Mesendoderm (in vitro differentiated cells): ENCODE results near the gene DCAF11.

ENCODE experiments used
- DNase-seq: peaks from one replicate; pipeline ENCODE4 v3.0.0; 2013
- H2AK5ac ChIP-seq: 2 replicates; pipeline ENCODE4 v1.6.1; 2013; ENCODE audit warnings: low read length, inconsistent platforms
- H2BK120ac ChIP-seq: 2 replicates; pipeline ENCODE4 v1.6.1; 2013; ENCODE audit warnings: low read depth, mild to moderate bottlenecking, low read length, moderate library complexity, mixed read lengths
- H2BK15ac ChIP-seq: replicated peaks from 2 replicates; pipeline ENCODE4 v1.6.1; 2013; ENCODE audit warnings: low read depth, mild to moderate bottlenecking, moderate library complexity
- H2BK5ac ChIP-seq: 2 replicates; pipeline ENCODE4 v1.6.1; 2013; ENCODE audit warnings: low read length, inconsistent platforms
- H3K18ac ChIP-seq: 2 replicates; pipeline ENCODE4 v1.6.1; 2013; ENCODE audit warnings: mild to moderate bottlenecking, low read length, mixed read lengths
- H3K23ac ChIP-seq: one replicate; pipeline ENCODE4 v1.6.1; 2013; ENCODE audit warnings: low read length
- H3K27ac ChIP-seq: 2 replicates; pipeline ENCODE4 v1.5.1; 2013; ENCODE audit warnings: low read depth, mild to moderate bottlenecking, inconsistent platforms, low read length, moderate library complexity
- H3K27me3 ChIP-seq: 2 replicates; pipeline ENCODE4 v1.6.1; 2013; ENCODE audit warnings: low read length, control low read depth, mild to moderate bottlenecking, inconsistent platforms; ENCODE audit not compliant: insufficient read depth, poor library complexity
- H3K36me3 ChIP-seq: 2 replicates; pipeline ENCODE4 v1.6.1; 2013; ENCODE audit warnings: low read length, inconsistent platforms; ENCODE audit not compliant: control insufficient read depth, insufficient read depth
- H3K4ac ChIP-seq: one replicate; pipeline ENCODE4 v1.6.1; 2013; ENCODE audit warnings: low read depth, mild to moderate bottlenecking, low read length, moderate library complexity
- H3K4me1 ChIP-seq: 2 replicates; pipeline ENCODE4 v1.6.1; 2013; ENCODE audit warnings: low read depth, low read length, inconsistent platforms; ENCODE audit not compliant: control insufficient read depth
- H3K4me2 ChIP-seq: 2 replicates; pipeline ENCODE4 v1.6.1; 2013; ENCODE audit warnings: low read length
- H3K4me3 ChIP-seq: 2 replicates; pipeline ENCODE4 v1.5.1; 2013; ENCODE audit warnings: mild to moderate bottlenecking, low read length
- H3K56ac ChIP-seq: one replicate; pipeline ENCODE4 v1.6.1; 2013; ENCODE audit warnings: low read length
- H3K79me1 ChIP-seq: 2 replicates; pipeline ENCODE4 v1.6.1; 2013; ENCODE audit warnings: low read length, inconsistent platforms
- H3K79me2 ChIP-seq: 2 replicates; pipeline ENCODE4 v1.6.1; 2013; ENCODE audit warnings: mild to moderate bottlenecking, low read length; ENCODE audit not compliant: control insufficient read depth, insufficient read depth
- H3K9ac ChIP-seq: 2 replicates; pipeline ENCODE4 v1.6.1; 2013; ENCODE audit warnings: low read length, inconsistent platforms
- H4K5ac ChIP-seq: one replicate; pipeline ENCODE4 v1.6.1; 2013; ENCODE audit warnings: low read length
- H4K8ac ChIP-seq: one replicate; pipeline ENCODE4 v1.6.1; 2013; ENCODE audit warnings: low read depth, mild to moderate bottlenecking, control low read depth, low read length, moderate library complexity
- WGBS: extraction: QIAGEN DNeasy Blood & Tissue Kit; methylation state at CpG from one replicate; pipeline ENCODE4 v1.1.7; 2013; ENCODE audit warnings: low lambda C conversion rate, missing lambda C conversion rate; ENCODE audit not compliant: insufficient coverage; ENCODE audit errors: extremely low coverage; 5-methylcytosine and 5-hydroxymethylcytosine counted together

DCAF11 gene

DNA sequence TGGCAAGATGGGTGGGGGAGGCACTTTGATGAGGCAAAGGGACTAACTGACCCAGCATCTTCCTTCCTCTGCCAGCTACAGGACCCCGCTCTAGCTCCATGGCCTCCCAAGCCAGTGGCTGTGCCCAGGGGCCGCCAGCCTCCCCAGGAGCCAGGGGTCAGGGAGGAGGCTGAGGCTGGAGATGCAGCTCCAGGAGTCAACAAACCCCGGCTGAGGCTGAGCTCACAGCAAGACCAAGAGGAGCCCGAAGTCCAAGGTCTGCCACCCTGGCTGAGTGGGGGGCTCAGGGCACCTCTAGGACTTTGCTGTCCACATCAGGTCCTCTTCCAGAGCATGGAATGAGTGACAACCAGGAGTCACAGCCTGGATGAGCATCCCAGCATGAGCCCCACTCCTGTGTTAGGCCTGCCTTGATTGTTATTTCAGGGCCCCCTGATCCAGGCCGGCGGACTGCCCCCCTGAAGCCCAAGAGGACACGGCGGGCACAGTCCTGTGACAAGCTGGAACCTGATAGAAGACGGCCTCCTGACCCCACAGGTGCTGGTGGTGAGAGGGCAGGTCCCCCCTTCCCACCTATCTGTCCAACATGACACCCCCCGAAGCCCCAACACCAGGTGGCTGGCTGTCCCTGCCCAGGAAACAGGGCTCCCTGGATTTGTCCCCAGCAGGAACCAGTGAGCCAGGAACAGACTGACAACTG, 45.7 kb upstream of the DCAF11 start:
- no peak overlapping the region for H3K4me3 ChIP-seq
- H3K4ac ChIP-seq = no peak overlapping the region
- no peaks in the 10 kb centered on the region for H3K4me1 ChIP-seq
- no peak overlapping the region for H2BK15ac ChIP-seq
- no peak overlapping the region for H4K8ac ChIP-seq
- no peak overlapping the region for H3K9ac ChIP-seq
- no peaks in the 10 kb centered on the region for H3K79me1 ChIP-seq
- WGBS = no CpG with 5 or more reads among the region's 10 CpGs
- H3K4me2 ChIP-seq = no peak overlapping the region
- no peak overlapping the region for H2BK120ac ChIP-seq
- H2BK5ac ChIP-seq = no peak overlapping the region
- no peaks in the 10 kb centered on the region for H3K27me3 ChIP-seq
- no peak overlapping the region for H3K27ac ChIP-seq
- no peak overlapping the region for H3K18ac ChIP-seq
- H3K23ac ChIP-seq = no peak overlapping the region
- H4K5ac ChIP-seq = no peak overlapping the region
- H3K36me3 ChIP-seq = no peaks in the 10 kb centered on the region
- no peak overlapping the region for H2AK5ac ChIP-seq
- no peak for DNase-seq
- no peak overlapping the region for H3K56ac ChIP-seq
- no peaks in the 10 kb centered on the region for H3K79me2 ChIP-seq

DNA sequence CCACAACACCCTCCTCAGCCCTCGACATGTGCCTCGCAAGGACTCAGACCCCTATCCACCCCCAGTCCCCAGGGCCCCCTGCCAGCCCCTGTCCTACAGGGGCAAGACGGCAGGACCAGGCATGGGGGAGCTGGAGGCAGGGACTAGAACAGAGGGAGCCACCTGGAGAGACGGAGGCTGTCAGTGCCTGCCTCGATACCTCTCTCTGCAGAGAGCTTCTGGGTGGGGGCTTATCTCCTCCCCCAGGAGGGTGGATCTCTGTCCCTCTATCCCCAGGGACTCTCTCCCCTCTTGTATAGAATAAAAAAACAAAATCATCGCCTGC, 45.2 kb upstream of the DCAF11 start:
- Histone ChIP-seq H3K4me3 (no peak overlapping the region), H3K79me2 (no peaks in the 10 kb centered on the region), H3K79me1 (no peaks in the 10 kb centered on the region), H3K27ac (no peak overlapping the region), H3K18ac (no peak overlapping the region), H4K5ac (no peak overlapping the region), H2BK120ac (no peak overlapping the region), H2BK5ac (no peak overlapping the region), H3K56ac (no peak overlapping the region), H3K36me3 (no peaks in the 10 kb centered on the region), H2AK5ac (no peak overlapping the region), H3K4me2 (no peak overlapping the region), H3K23ac (no peak overlapping the region), H2BK15ac (no peak overlapping the region), H3K9ac (no peak overlapping the region), H4K8ac (no peak overlapping the region), H3K27me3 (no peaks in the 10 kb centered on the region), H3K4ac (no peak overlapping the region), H3K4me1 (no peaks in the 10 kb centered on the region)
- WGBS = no CpG with 5 or more reads among the region's 6 CpGs
- no peak for DNase-seq

DNA sequence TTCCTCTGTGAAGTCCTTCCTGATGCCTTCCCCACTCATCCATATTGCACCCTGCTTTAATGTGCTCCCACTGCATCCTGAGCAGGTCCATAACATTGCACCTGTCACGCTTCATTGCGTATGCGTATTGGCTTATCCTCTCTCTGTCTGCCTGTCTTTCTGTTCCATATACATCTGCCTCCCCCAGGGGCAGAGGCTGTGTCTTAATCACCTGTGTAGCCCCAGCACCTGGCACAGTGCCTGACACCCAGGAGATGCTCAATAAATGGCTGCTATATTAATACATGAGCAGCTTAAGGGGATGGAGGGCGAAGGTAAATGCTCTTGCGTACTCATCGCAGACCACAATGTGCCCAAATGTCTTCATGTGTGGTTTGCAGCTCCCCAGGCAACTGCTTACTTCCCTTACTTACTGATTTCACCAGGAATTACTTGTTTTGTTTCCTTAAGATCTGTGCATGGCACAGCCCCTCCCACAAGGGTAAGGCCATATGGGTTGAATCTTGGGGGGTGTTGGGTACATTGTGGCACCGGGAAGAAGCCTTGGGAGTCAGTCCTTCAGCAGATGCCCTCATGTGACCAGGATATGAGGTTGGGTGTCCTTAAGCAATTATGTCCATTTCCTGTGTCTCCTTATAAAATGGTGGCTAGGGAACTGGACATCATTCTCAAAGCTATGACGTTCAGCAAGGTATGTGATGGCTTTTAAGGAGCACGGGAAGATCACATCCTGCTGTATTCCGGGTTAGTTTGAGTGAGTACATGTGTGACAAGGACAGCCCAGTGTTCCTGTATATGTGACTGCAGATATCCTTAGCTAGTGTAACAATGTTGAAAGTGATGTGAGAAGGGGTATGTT, 44.1 kb upstream of the DCAF11 start:
- no peaks in the 10 kb centered on the region for H3K79me2 ChIP-seq
- no peaks in the 10 kb centered on the region for H3K79me1 ChIP-seq
- H2AK5ac ChIP-seq = no peak overlapping the region
- H3K4me1 ChIP-seq = no peaks in the 10 kb centered on the region
- no peak overlapping the region for H4K8ac ChIP-seq
- no peak for DNase-seq
- no peak overlapping the region for H2BK5ac ChIP-seq
- no peak overlapping the region for H3K23ac ChIP-seq
- WGBS = no CpG with 5 or more reads among the region's 10 CpGs
- no peak overlapping the region for H3K27ac ChIP-seq
- H3K4me2 ChIP-seq = no peak overlapping the region
- H3K36me3 ChIP-seq = no peaks in the 10 kb centered on the region
- H3K4ac ChIP-seq = no peak overlapping the region
- no peak overlapping the region for H2BK120ac ChIP-seq
- H4K5ac ChIP-seq = no peak overlapping the region
- no peak overlapping the region for H2BK15ac ChIP-seq
- no peak overlapping the region for H3K56ac ChIP-seq
- H3K18ac ChIP-seq = no peak overlapping the region
- no peak overlapping the region for H3K4me3 ChIP-seq
- no peak overlapping the region for H3K9ac ChIP-seq
- H3K27me3 ChIP-seq = no peaks in the 10 kb centered on the region

DNA sequence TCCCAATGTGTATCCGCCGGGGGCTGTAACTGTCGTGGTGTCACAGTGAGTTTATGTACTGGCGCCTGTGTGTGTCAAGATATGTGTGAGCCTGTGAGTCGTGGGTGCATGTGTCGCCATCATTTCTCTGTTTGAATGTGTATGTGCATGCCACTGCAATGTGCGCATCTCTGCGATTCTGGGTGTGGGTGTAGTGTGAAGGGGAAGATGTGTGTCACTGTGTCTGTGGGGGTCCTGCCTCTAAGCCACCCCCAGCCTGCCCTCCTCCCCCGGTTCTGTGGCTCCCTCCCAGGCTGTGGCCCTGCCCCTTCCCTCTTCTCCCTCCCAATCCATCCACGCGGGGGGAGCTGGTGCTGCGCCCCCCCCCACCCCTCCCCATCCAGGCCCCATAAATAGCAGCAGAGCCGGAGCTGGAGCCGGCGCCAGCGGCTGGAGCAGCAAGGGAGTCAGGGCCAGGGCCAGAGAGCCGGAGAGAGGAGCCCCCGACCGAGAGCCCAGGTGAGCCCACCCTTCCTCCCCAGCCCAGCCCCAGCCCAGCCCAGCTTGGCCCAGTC, 43.4 kb upstream of the DCAF11 start, which contains the start of gene CPNE6:
Gene CPNE6 (plus strand): TSS at position 419 of the 554 bp plus-strand sequence. CDS start 1,375 bp downstream, outside the sequence.
- no peak within 1 kb of the TSS for H3K9ac ChIP-seq
- H3K27me3 ChIP-seq = no peaks in the 10 kb centered on the region
- no peak within 1 kb of the TSS for H3K27ac ChIP-seq
- no peak within 1 kb of the TSS for H3K4me2 ChIP-seq
- no peak within 1 kb of the TSS for H4K8ac ChIP-seq
- no peak within 1 kb of the TSS for H2BK5ac ChIP-seq
- no peak within 1 kb of the TSS for H3K4me3 ChIP-seq
- H2BK15ac ChIP-seq = no peak within 1 kb of the TSS
- WGBS = no CpG with 5 or more reads among the region's 19 CpGs
- no peak within 1 kb of the TSS for H3K18ac ChIP-seq
- no peak within 1 kb of the TSS for H2BK120ac ChIP-seq
- no peak for DNase-seq
- no peaks in the 10 kb centered on the region for H3K79me1 ChIP-seq
- no peaks in the 10 kb centered on the region for H3K36me3 ChIP-seq
- H3K4me1 ChIP-seq = no peaks in the 10 kb centered on the region
- H3K79me2 ChIP-seq = no peaks in the 10 kb centered on the region
- no peak within 1 kb of the TSS for H3K23ac ChIP-seq
- no peak within 1 kb of the TSS for H3K56ac ChIP-seq
- H4K5ac ChIP-seq = no peak within 1 kb of the TSS
- no peak within 1 kb of the TSS for H3K4ac ChIP-seq
- H2AK5ac ChIP-seq = no peak within 1 kb of the TSS

DNA sequence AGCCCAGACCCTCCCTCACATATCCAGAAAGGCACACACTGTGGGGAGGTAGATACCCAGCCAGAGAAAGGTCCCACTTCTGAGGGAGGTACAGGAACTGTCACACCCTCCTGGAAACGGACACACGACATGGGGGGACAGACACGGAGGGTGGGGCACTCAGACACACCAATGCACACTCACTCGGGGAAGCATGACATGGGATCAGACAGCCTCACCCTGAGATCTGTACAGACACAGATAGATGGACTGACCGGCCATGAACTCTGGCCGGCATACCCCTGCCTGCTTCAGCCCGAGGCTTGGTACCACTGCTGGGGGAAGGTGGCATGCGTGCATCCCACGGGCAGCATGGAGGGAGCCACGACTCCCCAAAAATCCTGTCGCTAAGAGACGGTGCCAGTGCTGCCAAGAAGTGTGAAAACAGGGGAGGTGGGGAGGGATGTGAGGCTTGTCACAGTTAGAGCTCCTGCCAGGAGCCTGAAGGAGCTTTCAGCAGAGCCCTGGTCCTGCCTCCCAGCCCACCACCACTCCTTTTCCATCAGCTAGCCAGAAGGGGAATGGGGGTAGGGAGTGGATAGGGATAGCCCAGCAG, 42.6 kb upstream of the DCAF11 start:
- Histone ChIP-seq H3K79me1 (no peaks in the 10 kb centered on the region), H4K5ac (no peak overlapping the region), H2BK15ac (no peak overlapping the region), H3K56ac (no peak overlapping the region), H2BK5ac (no peak overlapping the region), H3K27ac (no peak overlapping the region), H3K79me2 (no peaks in the 10 kb centered on the region), H2BK120ac (no peak overlapping the region), H4K8ac (no peak overlapping the region), H2AK5ac (no peak overlapping the region), H3K18ac (no peak overlapping the region), H3K36me3 (no peaks in the 10 kb centered on the region), H3K4me2 (no peak overlapping the region), H3K4ac (no peak overlapping the region), H3K9ac (no peak overlapping the region), H3K4me1 (no peaks in the 10 kb centered on the region), H3K27me3 (no peaks in the 10 kb centered on the region), H3K23ac (no peak overlapping the region), H3K4me3 (no peak overlapping the region)
- no peak for DNase-seq
- no CpG with 5 or more reads among the region's 12 CpGs for WGBS
